ENCODE results near the gene NTRK3. TPM values are rescaled to one million over a fixed set of nuclear protein-coding genes. Genes with fewer than 3 reads are reported as not detected.

NTRK3 gene
- total and polyA plus RNA-seq, 2 of the 13 experiments (the other 11 are each of a cell fraction or from before 2014, with no cell fraction given) = not detected

DNA sequence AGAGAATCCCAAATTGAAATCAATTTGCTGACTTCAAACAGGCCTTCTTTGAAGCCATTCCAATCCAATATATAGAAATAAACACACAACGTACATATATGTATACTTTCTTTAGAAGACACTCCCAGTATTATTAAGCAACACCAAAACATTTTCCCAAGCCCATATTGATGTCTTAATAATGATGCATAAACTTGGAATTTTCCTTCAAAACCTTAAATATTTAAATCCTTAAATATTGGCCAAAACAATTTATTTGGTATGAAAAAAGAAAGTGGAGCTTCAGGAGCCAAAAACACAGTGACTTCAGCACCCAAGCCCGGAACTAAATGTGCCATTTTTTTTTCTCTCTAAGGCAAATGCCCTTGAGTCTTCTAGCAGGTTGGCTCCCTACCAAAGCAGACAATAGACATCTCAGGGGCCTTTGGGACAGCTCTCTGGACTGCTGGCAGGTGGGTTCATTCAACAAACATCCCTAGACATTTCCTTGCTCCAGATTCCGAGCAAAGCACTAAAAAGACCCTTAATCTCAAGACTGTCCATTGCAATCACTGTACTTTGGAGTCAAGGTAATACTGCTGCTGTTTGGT, 384.7 kb downstream of the NTRK3 start:
- Histone ChIP-seq H3K36me3 (replicated peaks in 1 of 2; ENCODE audit: control insufficient read depth in 1 of 2, insufficient read depth in 2 of 2, low read length in 2 of 2) (no peaks in the 10 kb centered on the region), H3K27ac (ENCODE audit: extremely low read length, insufficient read depth, low read length) (no peak overlapping the region), H3K4me2 (ENCODE audit: low read depth, low read length) (no peak overlapping the region), H3K9me3 (ENCODE audit: low read length) (peaks cover 92% of the 10 kb centered on the region), H3K4me1 (ENCODE audit: insufficient read depth, low read length) (no peaks in the 10 kb centered on the region), H3K9ac (ENCODE audit: insufficient read depth, low read depth, low read length) (no peak overlapping the region), H3K27me3 (ENCODE audit: control insufficient read depth in 1 of 2, insufficient read depth in 2 of 2, low read length in 2 of 2) (no peaks in the 10 kb centered on the region), H3K79me2 (ENCODE audit: insufficient read depth, low read length) (no peaks in the 10 kb centered on the region), H2AFZ (ENCODE audit: low read length) (no peak overlapping the region), H4K20me1 (ENCODE audit: insufficient read depth, low read length) (no peaks in the 10 kb centered on the region), H3K4me3 (replicated peaks in 1 of 3; ENCODE audit: insufficient read depth in 1 of 3, low read depth in 2 of 3, low read length in 3 of 3) (no peak overlapping the region)
- no TSS peak for BruUV-seq (replicated peaks)
- DNase-seq (ENCODE audit: low spot score) = no peak
- in situ Hi-C loops (cut with HindIII; ENCODE audit: extremely low pct_ligation_motif_present, low pct_unique_long_range_greater_than_20kb) = no loop called here
- ChIA-PET POLR2A (no interaction called here), CTCF (ENCODE audit: low intra/inter-chr PET ratio, low total read pairs) (no interaction called here)
- TF ChIP-seq AGO2 (optimal IDR thresholded peaks at IDR 0.05; ENCODE audit: low read depth, low read length) (no peak), FOXA3 (CRISPR knock-in tag; IDR thresholded peaks at IDR 0.05) (no peak), HOXA7 (CRISPR knock-in tag; IDR thresholded peaks at IDR 0.05) (no peak), FOXK2 (IDR thresholded peaks at IDR 0.05) (no peak), CBX1 (IDR thresholded peaks at IDR 0.05; ENCODE audit: low read depth) (no peak), ZNF558 (CRISPR knock-in tag; IDR thresholded peaks at IDR 0.05; ENCODE audit: borderline replicate concordance) (no peak), IKZF1 (IDR thresholded peaks at IDR 0.05) (no peak), HIVEP1 (CRISPR knock-in tag; IDR thresholded peaks at IDR 0.05) (no peak), CHD2 (IDR thresholded peaks at IDR 0.05; ENCODE audit: low read depth, low read length) (no peak), HMG20A (CRISPR knock-in tag; IDR thresholded peaks at IDR 0.05; ENCODE audit: borderline replicate concordance) (no peak)
- TF ChIP-seq, protein P1, sequence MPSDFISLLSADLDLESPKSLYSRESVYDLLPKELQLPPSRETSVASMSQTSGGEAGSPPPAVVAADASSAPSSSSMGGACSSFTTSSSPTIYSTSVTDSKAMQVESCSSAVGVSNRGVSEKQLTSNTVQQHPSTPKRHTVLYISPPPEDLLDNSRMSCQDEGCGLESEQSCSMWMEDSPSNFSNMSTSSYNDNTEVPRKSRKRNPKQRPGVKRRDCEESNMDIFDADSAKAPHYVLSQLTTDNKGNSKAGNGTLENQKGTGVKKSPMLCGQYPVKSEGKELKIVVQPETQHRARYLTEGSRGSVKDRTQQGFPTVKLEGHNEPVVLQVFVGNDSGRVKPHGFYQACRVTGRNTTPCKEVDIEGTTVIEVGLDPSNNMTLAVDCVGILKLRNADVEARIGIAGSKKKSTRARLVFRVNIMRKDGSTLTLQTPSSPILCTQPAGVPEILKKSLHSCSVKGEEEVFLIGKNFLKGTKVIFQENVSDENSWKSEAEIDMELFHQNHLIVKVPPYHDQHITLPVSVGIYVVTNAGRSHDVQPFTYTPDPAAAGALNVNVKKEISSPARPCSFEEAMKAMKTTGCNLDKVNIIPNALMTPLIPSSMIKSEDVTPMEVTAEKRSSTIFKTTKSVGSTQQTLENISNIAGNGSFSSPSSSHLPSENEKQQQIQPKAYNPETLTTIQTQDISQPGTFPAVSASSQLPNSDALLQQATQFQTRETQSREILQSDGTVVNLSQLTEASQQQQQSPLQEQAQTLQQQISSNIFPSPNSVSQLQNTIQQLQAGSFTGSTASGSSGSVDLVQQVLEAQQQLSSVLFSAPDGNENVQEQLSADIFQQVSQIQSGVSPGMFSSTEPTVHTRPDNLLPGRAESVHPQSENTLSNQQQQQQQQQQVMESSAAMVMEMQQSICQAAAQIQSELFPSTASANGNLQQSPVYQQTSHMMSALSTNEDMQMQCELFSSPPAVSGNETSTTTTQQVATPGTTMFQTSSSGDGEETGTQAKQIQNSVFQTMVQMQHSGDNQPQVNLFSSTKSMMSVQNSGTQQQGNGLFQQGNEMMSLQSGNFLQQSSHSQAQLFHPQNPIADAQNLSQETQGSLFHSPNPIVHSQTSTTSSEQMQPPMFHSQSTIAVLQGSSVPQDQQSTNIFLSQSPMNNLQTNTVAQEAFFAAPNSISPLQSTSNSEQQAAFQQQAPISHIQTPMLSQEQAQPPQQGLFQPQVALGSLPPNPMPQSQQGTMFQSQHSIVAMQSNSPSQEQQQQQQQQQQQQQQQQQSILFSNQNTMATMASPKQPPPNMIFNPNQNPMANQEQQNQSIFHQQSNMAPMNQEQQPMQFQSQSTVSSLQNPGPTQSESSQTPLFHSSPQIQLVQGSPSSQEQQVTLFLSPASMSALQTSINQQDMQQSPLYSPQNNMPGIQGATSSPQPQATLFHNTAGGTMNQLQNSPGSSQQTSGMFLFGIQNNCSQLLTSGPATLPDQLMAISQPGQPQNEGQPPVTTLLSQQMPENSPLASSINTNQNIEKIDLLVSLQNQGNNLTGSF (CRISPR knock-in tag; IDR thresholded peaks at IDR 0.05) = no peak
- TF ChIP-seq, protein P2, sequence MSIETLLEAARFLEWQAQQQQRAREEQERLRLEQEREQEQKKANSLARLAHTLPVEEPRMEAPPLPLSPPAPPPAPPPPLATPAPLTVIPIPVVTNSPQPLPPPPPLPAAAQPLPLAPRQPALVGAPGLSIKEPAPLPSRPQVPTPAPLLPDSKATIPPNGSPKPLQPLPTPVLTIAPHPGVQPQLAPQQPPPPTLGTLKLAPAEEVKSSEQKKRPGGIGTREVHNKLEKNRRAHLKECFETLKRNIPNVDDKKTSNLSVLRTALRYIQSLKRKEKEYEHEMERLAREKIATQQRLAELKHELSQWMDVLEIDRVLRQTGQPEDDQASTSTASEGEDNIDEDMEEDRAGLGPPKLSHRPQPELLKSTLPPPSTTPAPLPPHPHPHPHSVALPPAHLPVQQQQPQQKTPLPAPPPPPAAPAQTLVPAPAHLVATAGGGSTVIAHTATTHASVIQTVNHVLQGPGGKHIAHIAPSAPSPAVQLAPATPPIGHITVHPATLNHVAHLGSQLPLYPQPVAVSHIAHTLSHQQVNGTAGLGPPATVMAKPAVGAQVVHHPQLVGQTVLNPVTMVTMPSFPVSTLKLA (IDR thresholded peaks at IDR 0.05) = no peak
- ATAC-seq = no peak
- intact Hi-C loops (cut with micrococcal nuclease; ENCODE audit: unreplicated experiment) = no loop called here
- WGBS (ENCODE audit: low lambda C conversion rate) = 0% methylated on average over 3 of the region's 3 CpGs
- FAIRE-seq = no peak
